Upper lobe of left lung (tissue), 4 donors: Measurements from ENCODE around the gene ERMARD.

Experiments
- POLR2A ChIP-seq, 4 donors: fragments of 450-650 bp; IDR thresholded peaks; one replicate each; pipeline ENCODE4 v1.5.1; 2016 to 2017; ENCODE audit warnings: antibody characterized with exemption in 4 of 4, mild to moderate bottlenecking in 2 of 4
- TF ChIP-seq, protein P1 (sequence below), 6 experiments: fragments of 450-650 bp in 4 of 6; fragments of 200-600 bp in 2 of 6; sonication (generic) in 2 of 6; IDR thresholded peaks; one replicate each; pipeline ENCODE4 v1.5.1; 2016 to 2019; ENCODE audit warnings: antibody characterized with exemption in 6 of 6

DNA sequence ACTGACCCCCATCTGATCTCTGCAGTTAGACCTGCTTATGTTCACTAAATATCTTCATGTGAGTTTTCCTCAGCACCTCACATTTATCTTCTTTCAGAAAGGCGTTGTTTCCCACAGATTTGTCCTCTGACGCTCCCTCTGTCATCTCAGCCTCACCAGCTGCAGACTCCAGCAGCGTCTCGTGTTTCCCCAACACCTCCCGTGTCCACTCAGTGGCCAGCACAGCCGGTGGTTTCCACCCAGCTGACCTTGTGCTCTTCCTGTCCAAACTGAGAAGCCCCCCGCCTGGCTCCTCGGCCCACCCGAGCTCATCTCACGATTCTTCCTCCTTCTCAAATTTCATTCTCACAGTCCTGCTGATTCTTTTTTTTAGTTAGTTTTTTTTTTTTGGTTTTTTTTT lies 12.5 kb downstream of the ERMARD start:
- TF ChIP-seq, protein P1, sequence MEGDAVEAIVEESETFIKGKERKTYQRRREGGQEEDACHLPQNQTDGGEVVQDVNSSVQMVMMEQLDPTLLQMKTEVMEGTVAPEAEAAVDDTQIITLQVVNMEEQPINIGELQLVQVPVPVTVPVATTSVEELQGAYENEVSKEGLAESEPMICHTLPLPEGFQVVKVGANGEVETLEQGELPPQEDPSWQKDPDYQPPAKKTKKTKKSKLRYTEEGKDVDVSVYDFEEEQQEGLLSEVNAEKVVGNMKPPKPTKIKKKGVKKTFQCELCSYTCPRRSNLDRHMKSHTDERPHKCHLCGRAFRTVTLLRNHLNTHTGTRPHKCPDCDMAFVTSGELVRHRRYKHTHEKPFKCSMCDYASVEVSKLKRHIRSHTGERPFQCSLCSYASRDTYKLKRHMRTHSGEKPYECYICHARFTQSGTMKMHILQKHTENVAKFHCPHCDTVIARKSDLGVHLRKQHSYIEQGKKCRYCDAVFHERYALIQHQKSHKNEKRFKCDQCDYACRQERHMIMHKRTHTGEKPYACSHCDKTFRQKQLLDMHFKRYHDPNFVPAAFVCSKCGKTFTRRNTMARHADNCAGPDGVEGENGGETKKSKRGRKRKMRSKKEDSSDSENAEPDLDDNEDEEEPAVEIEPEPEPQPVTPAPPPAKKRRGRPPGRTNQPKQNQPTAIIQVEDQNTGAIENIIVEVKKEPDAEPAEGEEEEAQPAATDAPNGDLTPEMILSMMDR (IDR thresholded peaks at IDR 0.05) = no peak
- TF ChIP-seq POLR2A (IDR thresholded peaks at IDR 0.05) = no peak
